Mesendoderm (in vitro differentiated cells): ENCODE data around the gene AHNAK2.

ENCODE experiments used
- DNase-seq: peaks from one replicate; pipeline ENCODE4 v3.0.0; 2013
- H2AK5ac ChIP-seq: 2 replicates; pipeline ENCODE4 v1.6.1; 2013; ENCODE audit warnings: low read length, inconsistent platforms
- H2BK120ac ChIP-seq: 2 replicates; pipeline ENCODE4 v1.6.1; 2013; ENCODE audit warnings: low read depth, mild to moderate bottlenecking, low read length, moderate library complexity, mixed read lengths
- H2BK15ac ChIP-seq: replicated peaks from 2 replicates; pipeline ENCODE4 v1.6.1; 2013; ENCODE audit warnings: low read depth, mild to moderate bottlenecking, moderate library complexity
- H2BK5ac ChIP-seq: 2 replicates; pipeline ENCODE4 v1.6.1; 2013; ENCODE audit warnings: low read length, inconsistent platforms
- H3K18ac ChIP-seq: 2 replicates; pipeline ENCODE4 v1.6.1; 2013; ENCODE audit warnings: mild to moderate bottlenecking, low read length, mixed read lengths
- H3K23ac ChIP-seq: one replicate; pipeline ENCODE4 v1.6.1; 2013; ENCODE audit warnings: low read length
- H3K27ac ChIP-seq: 2 replicates; pipeline ENCODE4 v1.5.1; 2013; ENCODE audit warnings: low read depth, mild to moderate bottlenecking, inconsistent platforms, low read length, moderate library complexity
- H3K27me3 ChIP-seq: 2 replicates; pipeline ENCODE4 v1.6.1; 2013; ENCODE audit warnings: low read length, control low read depth, mild to moderate bottlenecking, inconsistent platforms; ENCODE audit not compliant: insufficient read depth, poor library complexity
- H3K36me3 ChIP-seq: 2 replicates; pipeline ENCODE4 v1.6.1; 2013; ENCODE audit warnings: low read length, inconsistent platforms; ENCODE audit not compliant: control insufficient read depth, insufficient read depth
- H3K4ac ChIP-seq: one replicate; pipeline ENCODE4 v1.6.1; 2013; ENCODE audit warnings: low read depth, mild to moderate bottlenecking, low read length, moderate library complexity
- H3K4me1 ChIP-seq: 2 replicates; pipeline ENCODE4 v1.6.1; 2013; ENCODE audit warnings: low read depth, low read length, inconsistent platforms; ENCODE audit not compliant: control insufficient read depth
- H3K4me2 ChIP-seq: 2 replicates; pipeline ENCODE4 v1.6.1; 2013; ENCODE audit warnings: low read length
- H3K4me3 ChIP-seq: 2 replicates; pipeline ENCODE4 v1.5.1; 2013; ENCODE audit warnings: mild to moderate bottlenecking, low read length
- H3K56ac ChIP-seq: one replicate; pipeline ENCODE4 v1.6.1; 2013; ENCODE audit warnings: low read length
- H3K79me1 ChIP-seq: 2 replicates; pipeline ENCODE4 v1.6.1; 2013; ENCODE audit warnings: low read length, inconsistent platforms
- H3K79me2 ChIP-seq: 2 replicates; pipeline ENCODE4 v1.6.1; 2013; ENCODE audit warnings: mild to moderate bottlenecking, low read length; ENCODE audit not compliant: control insufficient read depth, insufficient read depth
- H3K9ac ChIP-seq: 2 replicates; pipeline ENCODE4 v1.6.1; 2013; ENCODE audit warnings: low read length, inconsistent platforms
- H4K5ac ChIP-seq: one replicate; pipeline ENCODE4 v1.6.1; 2013; ENCODE audit warnings: low read length
- H4K8ac ChIP-seq: one replicate; pipeline ENCODE4 v1.6.1; 2013; ENCODE audit warnings: low read depth, mild to moderate bottlenecking, control low read depth, low read length, moderate library complexity
- WGBS: extraction: QIAGEN DNeasy Blood & Tissue Kit; methylation state at CpG from one replicate; pipeline ENCODE4 v1.1.7; 2013; ENCODE audit warnings: low lambda C conversion rate, missing lambda C conversion rate; ENCODE audit not compliant: insufficient coverage; ENCODE audit errors: extremely low coverage; 5-methylcytosine and 5-hydroxymethylcytosine counted together

The AHNAK2 gene

GRCh38 chr14:105010106-105010505, 31.9 kb upstream of the AHNAK2 start:
- Histone ChIP-seq H4K5ac (no peak overlapping the region), H4K8ac (no peak overlapping the region), H3K18ac (no peak overlapping the region), H3K9ac (no peak overlapping the region), H2BK120ac (no peak overlapping the region), H3K4me3 (no peak overlapping the region), H3K4ac (no peak overlapping the region), H3K23ac (no peak overlapping the region), H3K27me3 (no peaks in the 10 kb centered on the region), H3K56ac (no peak overlapping the region), H3K79me1 (peaks cover 30% of the 10 kb centered on the region), H3K79me2 (peaks cover 47% of the 10 kb centered on the region), H3K36me3 (peaks cover 21% of the 10 kb centered on the region), H3K4me2 (no peak overlapping the region), H2BK15ac (no peak overlapping the region), H2BK5ac (no peak overlapping the region), H2AK5ac (no peak overlapping the region), H3K4me1 (no peaks in the 10 kb centered on the region), H3K27ac (no peak overlapping the region)
- no CpG with 5 or more reads among the region's 4 CpGs for WGBS
- no peak for DNase-seq

GRCh38 chr14:105007593-105008264, 29.6 kb upstream of the AHNAK2 start:
- Histone ChIP-seq H2BK5ac (no peak overlapping the region), H3K79me2 (peaks cover 24% of the 10 kb centered on the region), H2AK5ac (no peak overlapping the region), H3K4me2 (no peak overlapping the region), H3K27ac (no peak overlapping the region), H3K18ac (no peak overlapping the region), H3K79me1 (peaks cover 18% of the 10 kb centered on the region), H3K36me3 (peaks cover 21% of the 10 kb centered on the region), H2BK15ac (no peak overlapping the region), H3K56ac (no peak overlapping the region), H3K27me3 (no peaks in the 10 kb centered on the region), H3K23ac (no peak overlapping the region), H3K9ac (no peak overlapping the region), H3K4me3 (no peak overlapping the region), H3K4ac (no peak overlapping the region), H2BK120ac (no peak overlapping the region), H4K5ac (no peak overlapping the region), H4K8ac (no peak overlapping the region), H3K4me1 (no peaks in the 10 kb centered on the region)
- no CpG with 5 or more reads among the region's 19 CpGs for WGBS
- no peak for DNase-seq

- no peak overlapping the region for H3K18ac ChIP-seq
- H3K27ac ChIP-seq = no peak overlapping the region
Measured at GRCh38 chr14:105006831-105007592, 28.8 kb upstream of the AHNAK2 start.

GRCh38 chr14:105005929-105006830, 28.0 kb upstream of the AHNAK2 start:
- no peak overlapping the region for H3K9ac ChIP-seq
- peaks cover 18% of the 10 kb centered on the region for H3K36me3 ChIP-seq
- no peak overlapping the region for H3K23ac ChIP-seq
- H2BK5ac ChIP-seq = no peak overlapping the region
- no peak overlapping the region for H2AK5ac ChIP-seq
- no peak overlapping the region for H3K27ac ChIP-seq
- H2BK15ac ChIP-seq = no peak overlapping the region
- no peak overlapping the region for H3K4me2 ChIP-seq
- no peak overlapping the region for H2BK120ac ChIP-seq
- peaks cover 9% of the 10 kb centered on the region for H3K79me2 ChIP-seq
- no peak overlapping the region for H3K18ac ChIP-seq
- no peak overlapping the region for H4K8ac ChIP-seq
- H3K79me1 ChIP-seq = peaks cover 12% of the 10 kb centered on the region
- no peak overlapping the region for H4K5ac ChIP-seq
- H3K27me3 ChIP-seq = no peaks in the 10 kb centered on the region
- no peak overlapping the region for H3K4ac ChIP-seq
- no peak overlapping the region for H3K56ac ChIP-seq
- H3K4me3 ChIP-seq = no peak overlapping the region
- no peaks in the 10 kb centered on the region for H3K4me1 ChIP-seq
- DNase-seq = no peak
- no CpG with 5 or more reads among the region's 21 CpGs for WGBS

More at GRCh38 chr14:105006831-105007592, 28.8 kb upstream of the AHNAK2 start:
- no peak overlapping the region for H2BK5ac ChIP-seq
- no peak overlapping the region for H3K4me3 ChIP-seq
- H3K56ac ChIP-seq = no peak overlapping the region
- H3K79me1 ChIP-seq = peaks cover 17% of the 10 kb centered on the region
- no peak overlapping the region for H4K5ac ChIP-seq
- no peak for DNase-seq
- no peak overlapping the region for H3K9ac ChIP-seq
- WGBS = no CpG with 5 or more reads among the region's 21 CpGs
- no peak overlapping the region for H3K23ac ChIP-seq
- H4K8ac ChIP-seq = no peak overlapping the region
- peaks cover 21% of the 10 kb centered on the region for H3K36me3 ChIP-seq
- no peak overlapping the region for H2BK15ac ChIP-seq
- no peaks in the 10 kb centered on the region for H3K27me3 ChIP-seq
- H3K4me1 ChIP-seq = no peaks in the 10 kb centered on the region
- H2BK120ac ChIP-seq = no peak overlapping the region
- H3K4ac ChIP-seq = no peak overlapping the region
- no peak overlapping the region for H2AK5ac ChIP-seq
- peaks cover 16% of the 10 kb centered on the region for H3K79me2 ChIP-seq
- no peak overlapping the region for H3K4me2 ChIP-seq

GRCh38 chr14:105005329-105005928, 27.3 kb upstream of the AHNAK2 start:
- Histone ChIP-seq H3K27ac (no peak overlapping the region), H3K56ac (no peak overlapping the region), H2BK15ac (no peak overlapping the region), H3K36me3 (peaks cover 15% of the 10 kb centered on the region), H4K8ac (no peak overlapping the region), H3K23ac (no peak overlapping the region), H3K18ac (no peak overlapping the region), H3K79me2 (peaks cover 4% of the 10 kb centered on the region), H3K4me2 (no peak overlapping the region), H4K5ac (no peak overlapping the region), H3K4me3 (no peak overlapping the region), H3K4me1 (no peaks in the 10 kb centered on the region), H2AK5ac (no peak overlapping the region), H3K27me3 (no peaks in the 10 kb centered on the region), H3K79me1 (peaks cover 12% of the 10 kb centered on the region), H3K4ac (no peak overlapping the region), H2BK5ac (no peak overlapping the region), H2BK120ac (no peak overlapping the region), H3K9ac (no peak overlapping the region)
- no CpG with 5 or more reads among the region's 20 CpGs for WGBS
- DNase-seq = no peak
